T-helper 1 cell (primary cell): Measurements from ENCODE around the gene PLCZ1.
"Not testable (repeated sequence)": the region's sequence is repeated elsewhere in the genome, so short reads cannot be mapped to it uniquely, and the experiment has no call there.

Source experiments
- DNase-seq, 5 donors: peaks; one replicate each; pipeline ENCODE4 v3.0.0-alpha.2; 2012 to 2020

Gene PLCZ1

GRCh38 chr12:18703321-18703720, 34.5 kb downstream of the PLCZ1 start:
- no peak for DNase-seq

DNA sequence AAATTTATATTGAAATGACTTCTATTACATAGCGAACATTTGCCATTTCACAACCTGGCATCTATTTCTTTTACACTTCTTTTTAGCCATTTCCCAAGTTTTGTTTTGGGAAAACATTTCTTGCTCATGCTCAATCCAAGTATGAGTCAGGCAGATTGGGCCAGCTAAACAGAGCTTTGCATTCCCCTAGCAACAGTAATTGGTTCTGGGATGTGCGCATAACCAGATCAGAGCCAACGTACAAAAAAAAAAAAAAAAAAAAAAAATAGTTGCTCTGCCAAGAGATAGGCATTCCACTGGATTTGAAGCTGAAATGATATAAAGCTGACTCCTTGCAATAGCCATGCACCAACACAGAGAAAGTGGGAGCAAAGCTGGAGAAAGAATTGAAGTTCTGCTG, 37.5 kb downstream of the PLCZ1 start:
- DNase-seq: no peak

DNA sequence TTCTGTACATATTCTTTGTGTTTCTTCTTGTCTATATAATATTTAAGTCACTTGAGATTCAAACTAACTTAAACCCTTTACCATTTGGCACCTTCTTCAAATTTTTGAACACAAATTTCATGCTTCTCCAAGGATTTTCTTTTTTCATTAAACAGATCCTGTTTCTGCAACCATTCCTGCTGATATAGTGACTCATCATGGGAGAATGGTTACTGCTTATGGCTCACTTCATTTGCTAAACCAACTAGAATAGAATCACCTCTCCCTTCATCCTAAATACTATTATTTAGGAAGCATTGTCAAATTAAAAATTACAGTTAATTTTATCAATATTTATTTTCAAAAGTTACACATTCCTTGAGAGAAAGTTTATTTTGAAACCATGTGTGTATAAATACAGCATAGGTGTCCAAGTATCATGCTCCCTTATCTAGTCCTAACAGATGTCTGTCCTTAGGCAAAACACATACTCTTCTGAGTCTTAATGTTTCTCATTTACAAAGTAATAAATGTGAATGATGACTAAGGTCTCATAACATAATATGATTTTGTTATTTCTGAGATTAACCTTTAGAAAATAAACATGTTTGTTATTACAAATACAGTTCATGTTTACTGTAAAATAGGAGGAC, 40.7 kb downstream of the PLCZ1 start:
- DNase-seq: no peak

DNA sequence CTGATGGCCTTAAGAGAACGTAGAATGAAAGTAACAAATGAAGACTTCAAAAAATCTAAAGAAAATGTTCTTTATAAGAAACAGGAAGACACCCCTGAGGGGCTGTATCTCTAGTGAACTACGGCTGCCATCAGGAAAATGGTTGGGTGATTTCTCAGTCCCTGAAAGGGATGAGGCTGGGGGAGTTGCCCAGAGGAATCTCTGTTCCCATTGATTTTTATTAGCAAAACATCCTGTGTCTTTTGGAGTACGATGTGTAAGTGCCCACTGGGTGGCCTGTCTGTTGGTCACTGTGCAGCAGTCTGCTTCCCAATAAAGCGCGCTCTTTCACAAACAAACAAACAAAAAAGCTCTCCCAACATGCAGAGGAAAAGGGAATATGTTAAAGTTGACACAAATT, 43.8 kb downstream of the PLCZ1 start:
- DNase-seq: not testable (repeated sequence)

- DNase-seq: no peak
Observed at GRCh38 chr12:18690653-18691052, 47.2 kb downstream of the PLCZ1 start.

- no peak for DNase-seq
Observed at GRCh38 chr12:18689771-18690170, 48.0 kb downstream of the PLCZ1 start.

- no peak for DNase-seq
Observed at GRCh38 chr12:18684430-18684829, 53.4 kb downstream of the PLCZ1 start.

DNA sequence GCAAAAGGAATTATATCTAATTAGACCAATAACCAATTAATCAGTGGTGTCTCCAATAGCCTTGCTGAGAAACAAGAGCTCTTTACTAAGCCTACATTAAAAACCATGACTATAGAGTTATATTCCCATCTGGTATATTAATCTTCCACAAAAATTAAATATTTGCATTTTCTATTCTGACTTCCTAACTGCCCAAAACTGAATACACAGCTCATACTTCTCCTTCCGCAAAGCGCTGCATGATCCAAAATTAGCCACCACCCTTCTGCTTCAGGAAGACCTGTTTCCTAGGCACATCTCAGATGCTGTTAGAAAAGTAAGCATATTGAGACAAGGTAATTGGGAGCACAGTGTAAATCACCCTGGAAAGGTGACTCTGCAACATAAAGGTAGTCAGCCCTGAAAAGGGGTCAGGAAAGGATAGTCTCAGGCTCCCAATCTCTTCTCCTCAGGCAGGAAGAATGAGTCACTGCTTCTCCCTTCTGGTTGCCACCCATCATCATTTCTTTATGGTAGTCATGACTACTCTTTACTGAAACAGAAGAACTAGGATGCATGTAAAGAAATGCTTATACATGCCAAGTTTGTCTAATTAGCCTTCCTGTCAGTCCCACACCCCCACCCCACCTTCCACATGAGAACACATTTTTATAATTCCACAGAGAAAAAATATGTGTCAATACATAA, 54.3 kb downstream of the PLCZ1 start:
- DNase-seq: no peak

DNA sequence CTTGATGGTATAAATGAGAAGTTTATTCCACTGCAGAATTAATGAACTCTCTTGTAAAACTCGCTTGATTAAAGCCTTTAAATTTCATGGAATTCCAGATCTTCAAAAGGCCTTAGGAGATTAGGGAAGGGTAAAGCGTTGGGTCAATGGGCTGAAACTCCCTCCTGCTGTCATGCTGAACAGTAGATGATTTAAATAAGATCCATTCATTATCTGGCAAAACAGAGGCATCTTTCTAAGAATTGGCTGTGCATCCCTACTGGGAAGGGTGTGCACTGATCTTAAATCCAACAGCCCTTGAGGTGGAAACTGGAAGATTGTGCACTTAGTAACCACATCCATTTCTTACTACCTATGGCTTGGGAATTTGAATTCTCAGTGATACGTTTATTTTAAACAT, 56.0 kb downstream of the PLCZ1 start:
- DNase-seq: no peak

DNA sequence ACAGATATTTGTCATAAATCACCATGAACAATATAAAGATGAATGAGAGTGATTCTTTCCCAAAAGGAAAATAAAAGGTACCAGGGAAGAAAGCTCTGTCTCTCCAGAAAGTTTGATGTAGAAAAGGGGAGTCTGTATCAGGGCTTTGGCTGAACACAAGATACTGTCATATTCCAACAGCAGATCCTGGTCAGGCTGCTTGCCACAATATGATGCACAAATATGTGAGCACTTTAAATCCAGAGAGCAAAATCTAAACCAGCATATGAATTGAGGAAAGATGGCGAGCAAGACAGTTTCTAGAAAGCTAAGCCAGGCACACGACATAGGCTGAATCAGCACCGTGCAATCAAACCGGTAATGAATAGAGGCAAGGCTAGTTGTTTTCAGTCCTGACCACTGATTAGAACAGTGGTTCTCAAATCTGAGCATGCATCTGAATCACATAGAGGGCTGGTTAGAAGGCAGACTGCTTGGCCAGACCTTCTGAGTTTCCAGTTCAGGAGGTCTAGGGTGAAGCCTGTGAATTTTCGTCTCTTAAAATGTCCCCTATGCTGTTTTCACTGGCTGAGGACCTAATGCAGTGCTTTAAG, 60.7 kb downstream of the PLCZ1 start:
- DNase-seq: no peak

- DNase-seq: no peak
Observed at GRCh38 chr12:18676141-18676540, 61.7 kb downstream of the PLCZ1 start.

- no peak for DNase-seq
Observed at GRCh38 chr12:18658829-18659228, 79.0 kb downstream of the PLCZ1 start.

DNA sequence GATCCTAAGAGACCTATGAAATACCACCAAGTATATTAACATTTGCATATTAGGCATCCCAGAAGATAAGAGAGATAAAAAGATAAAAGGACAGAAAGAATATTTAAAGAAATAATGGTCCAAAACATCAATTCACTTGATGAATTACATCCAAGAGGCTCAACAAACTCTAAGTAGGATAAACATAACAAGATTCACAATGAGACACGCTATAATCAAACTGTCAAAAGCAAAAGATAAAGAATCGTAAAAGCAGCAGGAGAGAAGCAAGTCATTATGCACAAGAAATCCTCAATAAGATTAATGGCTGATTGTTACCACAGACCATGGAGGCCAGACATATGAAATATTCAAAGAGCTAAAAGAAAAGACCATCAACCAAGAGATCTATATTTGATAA, 79.6 kb downstream of the PLCZ1 start:
- no peak for DNase-seq

DNA sequence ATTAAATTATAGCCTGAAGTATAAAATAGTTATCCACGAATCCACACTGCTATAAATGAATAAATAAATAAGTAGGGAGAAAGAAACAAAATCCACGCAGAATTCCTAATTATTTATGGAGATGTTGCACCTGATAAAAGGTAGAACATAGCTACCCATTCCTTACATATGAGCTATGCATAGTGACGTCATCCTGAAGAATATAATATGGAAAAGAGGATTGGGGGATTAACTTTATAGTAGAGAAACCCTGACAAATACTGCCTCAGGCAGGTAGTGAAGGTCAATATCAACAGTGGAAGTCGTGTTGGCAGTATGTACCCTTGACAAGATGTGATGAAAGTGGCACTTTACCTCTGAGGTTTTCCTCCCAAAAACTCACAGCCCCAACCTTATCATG, 82.5 kb downstream of the PLCZ1 start:
- DNase-seq: no peak

- no peak for DNase-seq
Observed at GRCh38 chr12:18653465-18653864, 84.3 kb downstream of the PLCZ1 start.

DNA sequence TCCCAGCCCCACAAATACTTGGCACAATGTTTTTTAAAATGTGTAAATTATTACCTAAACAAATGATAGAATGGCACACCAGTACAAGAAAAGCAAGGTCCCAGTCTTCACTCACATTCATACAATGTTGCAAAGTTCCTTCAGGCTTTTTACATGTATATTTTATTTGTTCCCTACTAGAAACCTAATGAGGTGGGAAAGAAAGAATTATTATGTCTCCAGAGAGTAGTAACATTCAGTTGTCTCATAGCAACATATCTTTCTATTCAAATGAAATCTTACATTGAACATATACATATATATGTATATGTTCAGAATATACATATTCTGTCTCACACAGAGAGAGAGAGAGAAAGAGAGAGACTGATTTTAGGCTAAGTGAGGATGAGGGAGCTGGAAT, 85.2 kb downstream of the PLCZ1 start:
- no peak for DNase-seq

DNA sequence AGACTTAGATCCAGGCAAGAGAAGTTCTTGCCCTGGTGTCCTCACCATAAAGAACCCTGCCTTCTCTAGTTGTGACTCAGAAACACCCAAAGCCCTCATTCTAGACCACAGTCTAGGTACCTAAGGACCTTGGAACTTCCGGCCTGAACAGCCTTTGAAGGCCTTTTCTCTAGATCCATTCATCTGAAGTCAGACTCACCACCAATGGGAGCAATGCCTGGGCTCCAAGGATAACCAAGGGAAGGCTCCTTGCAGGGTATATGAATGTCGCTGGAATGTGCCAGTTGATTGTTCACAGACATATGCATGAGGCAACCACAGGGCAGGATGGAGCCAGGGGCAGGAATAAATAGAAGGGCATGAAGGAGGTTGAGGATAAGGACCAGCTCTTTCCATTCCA, 86.3 kb downstream of the PLCZ1 start:
- no peak for DNase-seq

- DNase-seq: no peak
Observed at GRCh38 chr12:18646286-18646890, 91.4 kb downstream of the PLCZ1 start.

DNA sequence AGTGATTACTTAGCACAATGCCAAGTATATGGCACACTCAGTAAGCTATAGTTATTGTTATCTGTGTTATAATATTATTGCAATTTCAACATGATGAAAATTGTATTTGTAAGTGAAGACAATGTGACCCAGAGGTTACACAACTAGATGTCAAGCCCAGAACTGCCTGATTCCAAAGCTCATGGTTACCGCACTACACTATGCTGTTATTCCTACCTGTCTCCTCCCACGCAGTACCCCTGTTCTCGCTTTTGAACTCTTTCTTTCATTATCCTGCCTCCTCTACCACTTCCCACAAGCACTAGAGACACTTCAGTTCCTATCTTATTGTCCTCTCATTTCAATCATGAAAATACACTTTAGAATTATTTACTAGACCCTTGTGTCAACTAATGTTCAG, 93.2 kb downstream of the PLCZ1 start:
- DNase-seq: no peak

DNA sequence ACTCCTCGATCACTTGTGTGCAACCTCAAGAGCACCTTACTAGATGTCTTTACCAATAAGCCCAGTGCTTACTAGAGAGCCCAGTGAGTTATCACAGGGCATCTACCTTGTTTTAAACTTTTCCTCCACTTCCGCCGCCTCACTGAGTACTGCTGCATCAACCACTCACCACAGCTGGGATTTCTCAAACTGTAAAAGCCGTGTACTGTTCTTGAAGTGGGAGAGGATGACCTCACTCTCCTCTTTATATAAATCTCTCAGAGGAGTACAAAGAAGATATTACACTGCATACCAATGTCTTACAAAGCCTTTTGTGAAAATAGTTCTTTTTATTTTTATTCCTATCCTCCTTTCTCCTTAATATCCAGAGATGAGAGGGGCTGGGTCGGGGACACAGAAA, 94.1 kb downstream of the PLCZ1 start:
- DNase-seq: no peak

- no peak for DNase-seq
Observed at GRCh38 chr12:18640321-18640955, 97.4 kb downstream of the PLCZ1 start.

- DNase-seq: no peak
Observed at GRCh38 chr12:18634382-18634781, 103.4 kb downstream of the PLCZ1 start.
